ENCODE results near the gene IQCK.

IQCK gene

GRCh38 chr16:19863990-19864389 lies 145.9 kb downstream of the IQCK start:
- DNase-seq = no peak

GRCh38 chr16:19864566-19864965 lies 146.5 kb downstream of the IQCK start:
- DNase-seq = no peak

- DNase-seq = no peak
These were observed 150.3 kb downstream of the IQCK start for GRCh38 chr16:19868421-19868820.

GRCh38 chr16:19871721-19872120 lies 153.7 kb downstream of the IQCK start:
- DNase-seq = no peak

- DNase-seq = no peak
These were observed 154.2 kb downstream of the IQCK start for GRCh38 chr16:19872179-19872863.

- no peak for DNase-seq
These were observed 154.9 kb downstream of the IQCK start for GRCh38 chr16:19872935-19873334.

- DNase-seq = no peak
These were observed 156.0 kb downstream of the IQCK start for GRCh38 chr16:19874026-19874425.

GRCh38 chr16:19874851-19875546 lies 156.9 kb downstream of the IQCK start:
- DNase-seq = no peak

GRCh38 chr16:19875900-19876299 lies 157.8 kb downstream of the IQCK start:
- DNase-seq = no peak

GRCh38 chr16:19876501-19877059 lies 158.5 kb downstream of the IQCK start:
- DNase-seq = no peak

GRCh38 chr16:19878757-19879156 lies 160.7 kb downstream of the IQCK start:
- DNase-seq = no peak

- no peak for DNase-seq
These were observed 161.2 kb downstream of the IQCK start for GRCh38 chr16:19879241-19879792.

GRCh38 chr16:19881028-19881427 lies 163.0 kb downstream of the IQCK start:
- DNase-seq = no peak

GRCh38 chr16:19881783-19882182 lies 163.7 kb downstream of the IQCK start:
- DNase-seq = no peak

GRCh38 chr16:19882186-19882585 lies 164.1 kb downstream of the IQCK start:
- no peak for DNase-seq

- no peak for DNase-seq
These were observed 164.6 kb downstream of the IQCK start for GRCh38 chr16:19882646-19883045.

- DNase-seq = peak in 1 of 4 experiments; percentile 8
These were observed 165.4 kb downstream of the IQCK start for GRCh38 chr16:19883296-19883965.

GRCh38 chr16:19883966-19884485 lies 166.0 kb downstream of the IQCK start:
- DNase-seq = no peak

- peak; percentile 13 to 65 (median 38) for DNase-seq
These were observed 166.8 kb downstream of the IQCK start, which contains the start of gene GPRC5B for GRCh38 chr16:19884611-19885450. GPRC5B (minus strand) TSS chr16:19884848; CDS start chr16:19872845, 12,003 bp downstream.

GRCh38 chr16:19885451-19886072 lies 167.5 kb downstream of the IQCK start:
- peak; percentile 11 to 42 (median 18) for DNase-seq

Data from suppressor macrophage (primary cell).